DND-41 (cell line): ENCODE results near the gene ZGPAT.

ENCODE experiments used
- CTCF ChIP-seq: IDR thresholded peaks from 2 replicates; pipeline ENCODE4 v1.5.1; 2012; ENCODE audit warnings: borderline replicate concordance, low read length, moderate library complexity, mild to moderate bottlenecking; ENCODE audit not compliant: poor library complexity, severe bottlenecking; ENCODE audit errors: extremely low read depth
- EZH2 ChIP-seq: IDR thresholded peaks from 3 replicates; pipeline ENCODE4 v1.6.1; 2012; ENCODE audit warnings: borderline replicate concordance, low read depth, mild to moderate bottlenecking, moderate library complexity, low read length, inconsistent platforms; ENCODE audit not compliant: severe bottlenecking

DNA sequence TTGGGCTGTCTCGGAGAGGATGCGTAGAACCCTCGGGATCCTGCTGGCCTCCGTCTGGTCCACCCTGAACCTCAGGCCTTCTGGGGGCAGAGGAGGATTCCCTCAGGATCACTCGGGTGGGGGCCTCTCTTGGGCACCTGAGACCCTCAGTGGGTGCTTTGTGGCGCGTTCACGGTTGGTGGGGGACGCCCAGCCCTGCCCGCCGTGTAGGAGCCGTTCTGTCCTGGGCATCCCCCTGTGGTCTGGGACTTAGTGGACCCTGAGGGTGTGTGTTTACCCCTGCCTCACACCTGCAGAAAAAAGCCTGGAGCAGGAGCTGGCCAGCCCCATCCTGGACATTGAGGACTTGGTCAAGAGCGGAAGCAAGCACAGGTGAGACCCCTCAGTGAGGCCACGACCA, 42.1 kb upstream of the ZGPAT start:
- TF ChIP-seq CTCF (no peak), EZH2 (no peak)
